Stimulated activated naive CD4-positive, alpha-beta T cell treated with Interleukin-2 at 50 U/mL for 16 hours (primary cell): ENCODE data around the gene PDCD1LG2.

ENCODE experiments used
- DNase-seq: peaks from one replicate; lab custom pipeline; 2025; lab: John Stamatoyannopoulos, UW

Gene PDCD1LG2

GRCh38 chr9:5611321-5612184, 101.2 kb downstream of the PDCD1LG2 start:
- no peak for DNase-seq

DNA sequence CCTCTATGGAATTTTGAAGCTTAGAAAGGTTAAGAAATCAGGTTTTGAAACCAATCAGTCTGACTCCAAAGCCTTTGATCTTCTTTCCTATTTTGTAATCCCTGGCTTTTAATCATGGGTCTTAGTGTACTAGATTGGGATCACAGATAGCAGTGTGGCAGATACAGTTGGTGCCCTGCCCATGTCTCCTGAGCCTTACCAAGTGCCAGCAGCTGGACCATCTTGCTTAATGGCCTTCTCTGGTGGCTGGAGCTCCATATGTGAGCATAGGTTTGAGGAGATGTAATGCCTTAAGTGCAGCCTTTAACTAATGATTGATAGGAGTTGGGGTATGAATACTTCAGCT, 101.8 kb downstream of the PDCD1LG2 start:
- no peak for DNase-seq

- no peak for DNase-seq
Observed at GRCh38 chr9:5614192-5614591, 103.9 kb downstream of the PDCD1LG2 start.

DNA sequence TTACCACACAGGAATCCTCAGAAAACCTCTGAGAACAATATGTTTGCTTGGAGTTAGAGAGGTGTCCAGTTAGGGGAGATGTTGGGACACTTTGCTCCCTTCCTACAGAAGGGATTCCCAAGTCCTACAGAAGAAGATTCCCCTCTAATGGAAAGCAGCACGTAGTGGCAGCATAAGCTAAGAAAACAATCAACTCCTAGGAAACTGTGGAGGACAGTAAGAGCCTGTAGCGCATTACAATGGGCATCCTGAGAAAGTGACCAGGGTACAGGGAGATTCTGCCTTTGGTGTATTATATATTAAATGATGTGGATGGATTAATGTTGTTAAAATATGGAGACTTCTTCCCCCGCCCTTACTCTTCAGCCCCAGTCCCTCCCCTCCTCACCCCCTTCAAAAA, 104.7 kb downstream of the PDCD1LG2 start:
- DNase-seq, result no peak

- DNase-seq, result no peak
Observed at GRCh38 chr9:5617749-5618148, 107.4 kb downstream of the PDCD1LG2 start.

GRCh38 chr9:5620494-5620893, 110.2 kb downstream of the PDCD1LG2 start:
- DNase-seq, result no peak
